AG04449 (cell line): Measurements from ENCODE around the gene TTLL5.
A peak's percentile ranks its signal among the peaks of the same experiment; 100 is the strongest.

Experiments
- CTCF ChIA-PET: fragments of 350-600 bp; formaldehyde crosslinking; extraction: SDS; loops from one replicate; lab custom pipeline; 2021; ENCODE audit warnings: antibody characterized with exemption; lab: Yijun Ruan, JAX
- POLR2A ChIA-PET: fragments of 400-600, 350-600 bp; formaldehyde crosslinking; extraction: SDS; loops from one replicate; lab custom pipeline; 2020; ENCODE audit warnings: antibody characterized with exemption, inconsistent platforms; lab: Yijun Ruan, JAX
- DNase-seq: peaks from one replicate; pipeline ENCODE4 v3.0.0-alpha.2; 2010; ENCODE audit warnings: low read depth, low spot score
- H3K4me3 ChIP-seq: 2 replicates; pipeline ENCODE4 v1.5.1; 2011; ENCODE audit warnings: low read depth, mild to moderate bottlenecking, control low read depth, low read length
- TF ChIP-seq, protein P1 (sequence below): IDR thresholded peaks from one replicate; pipeline ENCODE4 v1.5.1; 2011; ENCODE audit warnings: mild to moderate bottlenecking, moderate library complexity, low read length, control low read depth, inconsistent platforms; ENCODE audit not compliant: insufficient read depth; ENCODE audit errors: missing control alignments

The TTLL5 gene

DNA sequence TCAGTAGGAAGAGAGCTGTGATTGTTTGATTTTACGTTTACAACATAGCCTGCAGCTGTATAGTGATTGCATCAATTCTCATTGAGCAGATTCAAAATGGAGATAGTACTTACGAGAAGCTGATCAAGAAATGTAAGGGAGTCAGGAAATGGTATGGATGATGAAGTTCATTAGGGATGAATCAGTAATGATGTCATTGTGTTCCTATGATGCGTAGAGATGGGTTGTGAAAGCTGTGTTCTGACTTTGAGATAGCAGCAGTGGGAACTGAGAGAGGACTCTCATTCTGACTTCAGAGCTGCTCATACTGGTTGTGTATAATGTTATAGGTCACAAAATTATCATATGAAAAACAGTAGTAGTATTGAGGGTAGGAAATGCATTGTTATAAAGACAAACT is 44.0 kb downstream of the TTLL5 start:
- TF ChIP-seq, protein P1, sequence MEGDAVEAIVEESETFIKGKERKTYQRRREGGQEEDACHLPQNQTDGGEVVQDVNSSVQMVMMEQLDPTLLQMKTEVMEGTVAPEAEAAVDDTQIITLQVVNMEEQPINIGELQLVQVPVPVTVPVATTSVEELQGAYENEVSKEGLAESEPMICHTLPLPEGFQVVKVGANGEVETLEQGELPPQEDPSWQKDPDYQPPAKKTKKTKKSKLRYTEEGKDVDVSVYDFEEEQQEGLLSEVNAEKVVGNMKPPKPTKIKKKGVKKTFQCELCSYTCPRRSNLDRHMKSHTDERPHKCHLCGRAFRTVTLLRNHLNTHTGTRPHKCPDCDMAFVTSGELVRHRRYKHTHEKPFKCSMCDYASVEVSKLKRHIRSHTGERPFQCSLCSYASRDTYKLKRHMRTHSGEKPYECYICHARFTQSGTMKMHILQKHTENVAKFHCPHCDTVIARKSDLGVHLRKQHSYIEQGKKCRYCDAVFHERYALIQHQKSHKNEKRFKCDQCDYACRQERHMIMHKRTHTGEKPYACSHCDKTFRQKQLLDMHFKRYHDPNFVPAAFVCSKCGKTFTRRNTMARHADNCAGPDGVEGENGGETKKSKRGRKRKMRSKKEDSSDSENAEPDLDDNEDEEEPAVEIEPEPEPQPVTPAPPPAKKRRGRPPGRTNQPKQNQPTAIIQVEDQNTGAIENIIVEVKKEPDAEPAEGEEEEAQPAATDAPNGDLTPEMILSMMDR = no peak
- CTCF ChIA-PET = interaction anchor here (1.2 to 6.1 kb wide), 7 partner anchors 10 to 276 kb away, joined by 3 to 57 read pairs (median 5); partner anchors contain the start of gene TGFB3
- no peak overlapping the region for H3K4me3 ChIP-seq
- POLR2A ChIA-PET = no interaction called here
- DNase-seq = no peak

DNA sequence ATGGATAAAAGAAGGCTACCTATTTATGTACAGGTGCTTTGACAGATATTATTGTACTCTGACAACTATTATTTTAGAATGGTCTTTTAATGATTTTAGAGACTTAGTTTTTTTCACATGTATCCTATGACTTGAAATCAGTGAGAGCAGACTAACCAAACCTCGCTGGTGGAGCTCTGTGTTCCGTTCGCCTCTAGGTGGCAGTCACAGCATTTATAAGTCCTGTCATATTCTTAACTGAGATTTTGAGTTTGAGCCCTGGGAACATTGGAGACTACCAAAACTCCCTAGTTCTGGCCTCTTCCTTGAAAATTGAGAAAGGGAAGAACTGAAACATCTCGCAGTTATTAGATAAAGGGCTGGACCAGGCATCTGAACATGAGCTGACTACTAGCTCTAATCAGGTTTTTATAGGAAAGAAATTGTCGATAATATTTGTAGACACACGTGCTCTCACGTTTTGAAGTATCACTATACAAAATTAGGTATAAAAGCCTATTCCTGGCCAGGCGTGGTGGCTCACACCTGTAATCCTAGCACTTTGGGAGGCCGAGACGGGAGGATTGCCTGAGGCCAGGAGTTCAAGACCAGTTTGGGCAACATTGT is 48.3 kb downstream of the TTLL5 start:
- ChIA-PET CTCF (interaction anchor here (0.5 to 9.8 kb wide), 73 partner anchors 8 to 1102 kb away, joined by 3 to 715 read pairs (median 5); partner anchors contain the start of genes FLVCR2, IFT43 and TGFB3), POLR2A (interaction anchor here (1.2 kb wide), 1 partner anchor 273 kb away, joined by 7 read pairs; the partner anchor contains the start of gene TGFB3)
- TF ChIP-seq, protein P1 = peak; percentile 79
- no peak overlapping the region for H3K4me3 ChIP-seq
- peak; percentile 44 for DNase-seq

DNA sequence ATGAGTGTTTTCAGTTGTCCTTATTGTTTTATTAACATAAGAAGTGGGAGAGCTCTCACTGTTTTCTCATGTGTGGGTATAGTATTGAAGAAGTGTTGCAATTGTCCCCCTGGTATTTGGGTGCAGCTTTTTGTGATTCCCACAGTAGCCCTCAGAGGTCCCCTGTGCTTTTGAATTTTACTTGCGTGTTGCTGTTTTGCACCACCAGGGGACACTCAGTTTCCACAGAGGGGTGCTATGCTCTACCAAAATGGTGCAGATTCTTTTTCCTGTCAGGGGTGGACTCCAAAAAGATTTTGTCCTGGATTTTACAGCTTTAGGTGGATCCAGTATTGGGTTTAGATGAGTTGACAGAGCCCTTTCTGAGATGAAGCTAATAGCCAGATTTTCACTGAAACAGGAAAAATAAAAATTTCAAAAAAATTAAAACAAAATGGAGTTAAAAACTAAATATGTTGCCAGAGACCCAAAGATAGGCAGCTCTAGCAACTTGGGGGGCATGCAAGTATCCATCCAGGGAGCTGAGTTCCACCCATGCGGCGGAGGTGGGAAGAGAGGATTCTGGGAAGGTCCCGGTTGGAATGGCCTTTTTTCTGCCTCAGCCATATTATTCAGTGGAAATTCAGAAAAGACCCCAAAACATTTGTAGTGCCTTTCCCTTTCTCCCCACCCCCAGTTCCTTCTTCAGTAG is 50.2 kb downstream of the TTLL5 start:
- peak; percentile 24 for DNase-seq
- ChIA-PET POLR2A (interaction anchor here (0.5 to 1.5 kb wide), 4 partner anchors 111 to 274 kb away, joined by 3 to 7 read pairs (median 4); partner anchors contain the start of genes IFT43 and TGFB3), CTCF (interaction anchor here (0.6 to 9.8 kb wide), 61 partner anchors 8 to 934 kb away, joined by 3 to 715 read pairs (median 6); partner anchors contain the start of genes FLVCR2, GPATCH2L, IFT43 and TGFB3)
- TF ChIP-seq, protein P1 = peak; percentile 79
- H3K4me3 ChIP-seq = no peak overlapping the region

DNA sequence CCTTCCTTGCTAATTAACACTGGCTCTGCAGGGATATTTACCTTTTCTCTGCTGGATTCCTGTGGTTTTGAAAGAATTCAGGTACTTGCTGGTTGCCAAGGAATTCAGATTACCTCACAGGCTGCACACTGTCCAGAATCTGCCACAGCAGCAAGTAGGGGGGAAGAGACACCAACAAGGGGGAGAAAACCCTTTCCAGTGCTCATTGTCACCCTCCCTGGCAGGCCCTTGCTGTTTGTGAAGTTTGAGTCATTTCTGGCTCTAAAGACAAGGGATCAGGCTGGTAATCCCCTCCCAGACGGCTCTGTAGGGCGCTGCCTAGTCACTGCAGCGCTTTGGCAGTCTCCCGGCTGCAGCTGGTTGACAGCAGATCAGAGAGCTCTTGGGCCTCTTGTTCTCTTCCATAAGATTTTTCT is 50.8 kb downstream of the TTLL5 start:
- peak; percentile 52 for DNase-seq
- TF ChIP-seq, protein P1 = no peak
- POLR2A ChIA-PET = interaction anchor here (1.5 kb wide), 1 partner anchor 270 kb away, joined by 7 read pairs; the partner anchor contains the start of gene TGFB3
- no peak overlapping the region for H3K4me3 ChIP-seq
- CTCF ChIA-PET = interaction anchor here (0.6 to 9.8 kb wide), 45 partner anchors 7 to 934 kb away, joined by 3 to 715 read pairs (median 7); partner anchors contain the start of genes FLVCR2, IFT43 and TGFB3

DNA sequence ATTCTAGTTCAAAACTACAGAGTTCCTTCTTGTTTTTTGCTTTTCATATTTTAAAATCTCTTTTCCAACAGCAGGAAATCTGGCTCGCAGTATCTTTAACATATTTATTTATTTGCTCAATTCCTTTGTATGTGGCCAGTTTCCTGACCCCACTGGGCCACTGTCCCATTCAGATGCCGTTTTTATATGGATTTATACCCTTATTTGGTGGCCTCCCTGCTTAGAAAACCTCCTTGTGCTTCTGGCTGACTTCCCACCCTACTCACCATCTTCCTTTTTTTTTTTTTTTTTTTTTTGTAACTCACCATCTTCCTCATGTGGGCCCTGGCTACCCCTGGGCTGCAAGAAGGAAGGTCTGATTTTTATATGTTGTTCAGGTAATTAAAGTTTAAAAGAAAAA is 53.9 kb downstream of the TTLL5 start:
- CTCF ChIA-PET = interaction anchor here (0.6 to 9.8 kb wide), 8 partner anchors 11 to 638 kb away, joined by 3 to 715 read pairs (median 4); partner anchors contain the start of genes IFT43 and TGFB3
- H3K4me3 ChIP-seq = no peak overlapping the region
- POLR2A ChIA-PET = no interaction called here
- no peak for DNase-seq
- TF ChIP-seq, protein P1 = no peak
